GM18873 (cell line): ENCODE measurements around the gene HELZ.
"Not testable (repeated sequence)": the region's sequence is repeated elsewhere in the genome, so short reads cannot be mapped to it uniquely, and the experiment has no call there.

Experiments used
- ATAC-seq: cut with Tn5 transposase; IDR thresholded peaks from one replicate; pipeline ENCODE4 v1.9.1; 2021; ENCODE audit warnings: mild to moderate bottlenecking, moderate library complexity, moderate number of reproducible peaks; ENCODE audit not compliant: unreplicated experiment, low FRiP score

HELZ gene

GRCh38 chr17:67266496-67266895, 21.5 kb upstream of the HELZ start:
- ATAC-seq, result no peak

GRCh38 chr17:67265436-67266019, 20.5 kb upstream of the HELZ start:
- ATAC-seq, result no peak

- ATAC-seq, result no peak
These were observed 17.6 kb upstream of the HELZ start for GRCh38 chr17:67262435-67263117.

GRCh38 chr17:67260170-67260987, 15.4 kb upstream of the HELZ start:
- no peak for ATAC-seq

- ATAC-seq, result no peak
These were observed 13.9 kb upstream of the HELZ start for GRCh38 chr17:67258821-67259468.

- no peak for ATAC-seq
These were observed 11.2 kb upstream of the HELZ start for GRCh38 chr17:67256075-67256732.

- no peak for ATAC-seq
These were observed 8.4 kb upstream of the HELZ start for GRCh38 chr17:67253384-67253783.

GRCh38 chr17:67251586-67251985, 6.6 kb upstream of the HELZ start:
- not testable (repeated sequence) for ATAC-seq

- no peak for ATAC-seq
These were observed 3.3 kb upstream of the HELZ start for GRCh38 chr17:67248291-67248690.

- no peak for ATAC-seq
These were observed 2.5 kb upstream of the HELZ start for GRCh38 chr17:67247416-67247900.

- ATAC-seq, result no peak
These were observed 1.8 kb upstream of the HELZ start for GRCh38 chr17:67246653-67247415.

GRCh38 chr17:67246403-67246652, 1.3 kb upstream of the HELZ start:
- no peak for ATAC-seq

- no peak for ATAC-seq
These were observed 852 bp upstream of the HELZ start for GRCh38 chr17:67245694-67246402.

GRCh38 chr17:67244431-67245072, 444 bp downstream of the HELZ start:
- no peak for ATAC-seq

GRCh38 chr17:67243284-67243683, 1.7 kb downstream of the HELZ start:
- ATAC-seq, result no peak

GRCh38 chr17:67241719-67242341, 3.2 kb downstream of the HELZ start:
- no peak for ATAC-seq

GRCh38 chr17:67239597-67239996, 5.4 kb downstream of the HELZ start:
- ATAC-seq, result no peak

- ATAC-seq, result no peak
These were observed 6.0 kb downstream of the HELZ start for GRCh38 chr17:67238991-67239390.
